Measurements from ENCODE around the gene P2RX5.

GRCh38 chr17:3693829-3694231, 2.1 kb downstream of the P2RX5 start:
- no peak for TF ChIP-seq CTCF (optimal IDR thresholded peaks at IDR 0.05 in 1 of 3, IDR thresholded peaks at IDR 0.05 in 1 of 3, conservative IDR thresholded peaks at IDR 0.05 in 1 of 3; ENCODE audit: extremely low read depth in 1 of 3, insufficient read depth in 2 of 3, low read length in 3 of 3)
- TF ChIP-seq EZH2 (IDR thresholded peaks at IDR 0.05; ENCODE audit: low read length), result no peak

Data from keratinocyte (primary cell).